OCI-M1 (cell line): Measurements from ENCODE around the gene TPT1.

ENCODE experiments used
- DNase-seq: peaks from one replicate; lab custom pipeline; 2025; lab: John Stamatoyannopoulos, UW

The TPT1 gene

DNA sequence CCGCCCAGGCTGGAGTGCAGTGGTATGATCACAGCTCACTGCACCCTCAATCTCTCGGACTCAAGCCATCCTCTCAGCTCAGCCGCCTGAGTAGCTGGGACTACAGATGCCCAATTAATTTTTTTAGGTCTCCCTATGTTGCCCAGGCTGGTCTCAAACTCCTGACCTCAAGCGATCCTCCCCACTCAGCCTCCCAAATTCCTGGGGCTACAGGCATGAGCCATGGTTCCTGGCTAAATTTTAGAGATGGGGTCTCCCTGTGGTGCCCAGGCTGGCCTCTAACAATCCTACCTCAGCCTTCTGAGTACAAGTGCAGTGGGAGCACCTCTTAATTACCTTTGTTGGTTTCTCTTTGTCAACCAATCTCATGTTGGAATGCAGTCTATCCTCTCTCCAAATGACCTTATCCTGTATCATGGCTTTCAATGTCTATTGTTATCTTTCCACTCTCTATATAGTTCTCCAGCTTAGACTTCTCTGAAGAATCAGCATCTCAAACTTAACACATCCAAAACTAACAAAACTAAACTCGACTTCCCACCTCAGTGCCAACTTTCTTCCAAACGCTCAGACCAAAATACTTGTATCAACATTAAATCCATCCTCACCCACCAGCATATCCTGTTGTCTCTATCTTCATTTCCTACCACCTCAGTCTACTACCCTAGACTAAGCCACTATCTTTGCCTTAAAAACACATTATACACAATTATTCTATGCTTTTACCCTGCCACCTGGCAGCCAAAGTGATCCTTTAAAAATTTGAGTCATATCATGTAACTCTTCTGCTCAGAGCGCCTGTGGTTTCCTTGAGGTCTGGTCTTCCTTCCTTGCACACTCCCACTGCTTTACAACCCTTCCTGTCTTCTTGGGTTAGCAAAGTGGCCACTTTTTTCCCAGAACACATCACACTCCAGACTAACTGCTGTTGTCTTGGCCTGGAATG, 6.7 kb downstream of the TPT1 start:
- DNase-seq, result peak; percentile 54

DNA sequence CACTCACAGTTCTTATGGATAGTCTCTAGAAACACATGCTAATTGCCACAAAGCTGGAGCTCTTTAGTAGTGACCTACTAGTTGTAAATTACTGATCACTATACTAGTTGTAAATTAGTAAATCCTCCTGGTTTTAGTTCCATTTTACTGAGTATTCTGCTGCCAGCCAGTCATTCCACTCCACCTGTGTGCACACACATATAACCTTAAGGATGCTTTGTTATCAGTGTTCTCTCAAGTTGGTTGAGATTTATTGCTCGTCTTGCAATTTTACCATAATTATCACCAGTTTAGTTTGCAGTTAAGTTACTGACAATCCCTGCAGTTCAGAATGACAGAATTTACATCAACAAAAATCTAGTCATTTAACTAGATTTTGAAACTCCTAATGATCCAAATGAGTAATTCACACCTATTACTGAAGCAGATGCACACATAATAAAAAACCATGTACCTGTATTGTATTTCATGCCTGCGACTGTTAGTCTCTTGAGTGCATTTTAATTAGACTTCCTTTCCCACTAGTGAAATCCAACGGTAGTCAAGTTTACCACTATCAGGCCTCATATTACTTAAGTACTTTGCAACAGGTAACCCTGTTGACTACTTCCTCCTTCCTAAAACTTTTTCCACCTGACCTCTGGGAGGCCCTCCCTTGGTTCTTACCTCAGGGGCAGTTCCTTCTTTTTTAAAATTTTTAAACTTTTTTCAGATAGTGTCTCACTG, 7.6 kb downstream of the TPT1 start:
- DNase-seq, result no peak

GRCh38 chr13:45332831-45333219, 8.2 kb downstream of the TPT1 start:
- no peak for DNase-seq

- peak; percentile 29 for DNase-seq
Observed at GRCh38 chr13:45332036-45332830, 8.8 kb downstream of the TPT1 start.

GRCh38 chr13:45331692-45332035, 9.3 kb downstream of the TPT1 start:
- peak; percentile 48 for DNase-seq

GRCh38 chr13:45331123-45331619, 9.8 kb downstream of the TPT1 start:
- peak; percentile 40 for DNase-seq

- no peak for DNase-seq
Observed at GRCh38 chr13:45328661-45329111, 12.3 kb downstream of the TPT1 start.

- no peak for DNase-seq
Observed at GRCh38 chr13:45327253-45327955, 13.6 kb downstream of the TPT1 start.

DNA sequence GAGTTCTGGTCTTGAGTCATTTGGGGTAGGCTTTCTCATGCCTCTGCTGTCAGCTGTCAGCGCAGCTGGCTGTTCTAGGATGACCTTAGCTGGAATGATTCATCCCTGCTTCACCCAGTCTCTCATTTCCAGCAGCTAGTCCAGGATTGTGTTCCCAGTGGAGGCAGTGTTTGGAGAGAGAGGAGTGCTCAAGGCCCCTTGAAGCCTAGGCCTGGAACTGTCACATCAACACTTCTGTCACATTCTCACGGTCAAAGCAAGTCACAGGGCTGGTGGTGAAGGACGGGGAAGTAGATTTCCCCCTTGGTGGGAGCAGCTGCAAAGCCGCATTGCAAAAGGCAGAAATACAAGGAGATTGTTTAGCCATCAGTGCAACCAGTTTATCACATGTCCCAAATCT, 15.2 kb downstream of the TPT1 start:
- DNase-seq, result no peak

- peak; percentile 63 for DNase-seq
Observed at GRCh38 chr13:45320876-45321629, 19.9 kb downstream of the TPT1 start.

DNA sequence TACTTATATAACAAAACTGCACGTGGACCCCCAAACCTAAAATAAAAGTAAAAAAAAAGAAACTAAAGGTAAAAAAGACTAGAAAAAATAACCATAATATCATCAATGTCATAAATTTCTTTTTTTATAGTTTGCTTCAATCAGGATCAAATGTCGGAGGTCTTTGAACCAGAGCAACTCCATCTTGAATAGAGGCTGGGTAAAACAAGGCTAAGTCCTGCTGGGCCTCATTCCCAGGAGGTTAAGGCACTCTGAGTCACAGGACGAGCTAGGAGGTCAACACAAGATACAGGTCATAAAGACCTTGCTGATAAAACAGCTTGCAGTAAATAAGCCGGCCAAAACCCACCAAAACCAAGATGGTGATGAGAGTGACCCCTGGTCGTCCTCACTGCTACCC, 24.0 kb downstream of the TPT1 start:
- DNase-seq, result no peak

DNA sequence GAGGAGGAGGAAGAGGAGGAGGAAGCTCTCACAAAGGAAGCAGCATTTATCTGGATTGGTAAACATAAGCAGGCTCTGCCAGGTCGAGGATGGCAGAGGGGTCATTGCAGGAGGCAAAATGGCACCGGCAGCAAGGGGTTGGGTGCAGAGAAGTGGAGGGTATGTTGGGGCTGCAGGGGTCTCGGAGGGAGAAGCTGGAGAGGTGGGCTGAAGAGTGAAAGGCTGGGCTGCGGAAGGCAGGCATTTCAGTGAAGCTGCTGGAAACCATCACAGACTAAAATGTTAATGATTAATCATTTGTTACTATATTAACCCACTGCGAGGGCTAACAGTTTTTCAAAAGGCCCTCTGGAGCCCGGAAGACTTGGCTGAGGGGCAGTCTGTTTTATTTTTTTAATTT, 24.6 kb downstream of the TPT1 start:
- DNase-seq, result no peak

- no peak for DNase-seq
Observed at GRCh38 chr13:45315520-45316167, 25.3 kb downstream of the TPT1 start.

DNA sequence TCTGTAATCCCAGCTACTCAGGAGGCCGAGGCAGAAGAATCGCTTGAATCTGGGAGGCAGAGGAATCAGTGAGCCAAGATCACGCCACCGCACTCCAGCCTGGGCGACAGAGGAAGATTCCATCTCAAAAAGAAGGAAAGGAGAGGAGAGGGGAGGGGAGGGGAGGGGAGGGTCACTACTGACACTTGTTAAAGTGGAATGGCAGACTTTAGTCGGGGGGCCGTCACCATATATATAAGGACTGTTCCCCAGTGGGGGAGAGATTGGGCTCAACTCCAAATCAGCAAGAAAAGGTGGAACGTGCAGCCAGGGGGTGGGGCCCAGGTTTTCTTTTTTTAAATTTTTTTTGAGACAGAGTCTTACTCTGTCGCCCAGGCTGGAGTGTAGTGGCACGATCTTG, 26.2 kb downstream of the TPT1 start:
- no peak for DNase-seq

DNA sequence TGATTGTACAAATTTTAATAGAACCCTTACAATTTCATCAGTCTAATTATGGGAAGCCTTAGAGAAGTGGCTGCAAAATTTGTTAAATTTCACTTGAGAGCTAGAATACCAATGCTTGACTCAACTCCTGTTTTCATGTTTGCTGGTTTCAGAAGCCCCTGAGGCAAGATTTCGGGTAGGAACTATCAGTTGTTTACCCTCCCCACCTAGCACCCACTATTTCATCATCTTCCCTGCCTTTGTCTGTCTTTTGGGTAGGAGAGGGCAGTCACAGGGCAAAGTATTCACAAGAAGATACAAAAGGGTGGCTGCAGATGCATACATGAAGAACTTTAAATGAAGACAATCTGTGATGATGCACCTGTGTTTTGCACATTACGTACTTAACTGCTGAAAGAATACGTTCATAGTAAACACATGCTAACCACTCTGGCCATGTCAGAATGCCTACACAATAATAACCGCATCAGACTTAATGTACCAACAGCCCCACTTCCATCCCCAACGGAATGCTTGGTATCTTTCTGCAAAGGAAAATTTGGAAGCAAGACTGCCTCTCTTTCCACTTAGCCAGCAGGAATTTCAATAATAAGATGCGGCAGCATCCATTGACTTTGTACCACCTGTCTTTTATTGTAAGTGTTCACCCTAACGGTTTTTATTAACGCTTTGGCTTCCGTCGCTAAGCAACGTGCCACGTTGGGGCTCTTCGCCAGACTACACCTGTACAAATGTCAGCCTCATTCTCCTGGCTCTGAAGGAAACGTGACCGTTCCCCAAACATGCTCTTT, 30.4 kb downstream of the TPT1 start:
- no peak for DNase-seq

DNA sequence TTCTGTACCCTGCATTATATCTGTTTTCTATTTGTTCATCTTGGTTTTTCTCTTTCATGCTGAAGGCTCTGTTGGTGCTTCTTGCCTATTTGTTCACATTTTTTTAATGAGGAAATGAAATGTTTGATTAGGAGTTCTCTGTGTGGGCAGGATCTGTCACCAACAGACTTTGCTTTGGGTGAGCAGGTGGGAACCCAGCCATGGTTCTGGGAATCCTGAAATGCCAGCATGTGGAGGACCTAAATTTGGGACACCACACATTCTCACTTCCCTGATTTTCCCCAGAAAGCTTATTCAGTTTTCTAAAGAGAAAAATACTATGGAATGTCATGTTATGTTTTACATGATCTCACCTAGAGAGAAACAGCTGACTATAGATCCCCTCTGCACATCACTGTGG, 34.0 kb downstream of the TPT1 start:
- DNase-seq, result no peak

DNA sequence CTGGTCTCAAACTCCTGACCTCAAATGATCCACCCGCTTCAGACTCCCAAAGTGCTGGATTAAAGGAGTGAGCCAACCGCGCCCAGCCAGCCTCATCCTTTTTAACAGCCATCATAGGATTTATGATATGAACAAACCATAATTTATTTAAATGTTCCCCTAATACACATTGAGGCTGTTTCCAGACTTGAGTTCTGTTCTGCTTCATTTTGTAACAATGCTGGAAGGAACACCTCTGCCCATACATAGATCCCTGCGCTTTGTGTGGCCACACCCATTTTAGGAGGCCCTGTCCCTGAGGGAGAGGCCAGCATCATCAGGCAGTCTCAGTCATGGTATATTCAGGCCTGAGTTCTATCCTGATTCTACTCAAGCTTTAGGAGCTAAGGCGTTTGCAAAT, 35.9 kb downstream of the TPT1 start:
- no peak for DNase-seq

DNA sequence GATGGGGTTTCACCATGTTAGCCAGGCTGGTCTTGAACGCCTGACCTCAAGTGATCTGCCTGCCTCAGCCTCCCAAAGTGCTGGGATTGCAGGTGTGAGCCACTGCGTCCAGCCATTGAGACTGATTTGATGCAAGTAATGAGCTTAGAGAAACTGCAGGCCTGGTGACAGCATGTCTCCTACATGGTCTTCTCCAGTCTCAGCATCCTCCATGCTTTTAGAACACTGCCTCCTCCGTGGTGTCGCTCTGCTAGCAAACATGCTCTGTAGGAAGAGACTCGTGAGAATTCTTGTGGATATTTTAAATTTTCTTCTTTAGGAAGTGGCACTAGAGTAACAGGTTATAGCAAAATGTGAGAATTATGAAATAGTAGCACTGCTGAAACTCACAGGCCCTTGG, 37.1 kb downstream of the TPT1 start:
- no peak for DNase-seq

DNA sequence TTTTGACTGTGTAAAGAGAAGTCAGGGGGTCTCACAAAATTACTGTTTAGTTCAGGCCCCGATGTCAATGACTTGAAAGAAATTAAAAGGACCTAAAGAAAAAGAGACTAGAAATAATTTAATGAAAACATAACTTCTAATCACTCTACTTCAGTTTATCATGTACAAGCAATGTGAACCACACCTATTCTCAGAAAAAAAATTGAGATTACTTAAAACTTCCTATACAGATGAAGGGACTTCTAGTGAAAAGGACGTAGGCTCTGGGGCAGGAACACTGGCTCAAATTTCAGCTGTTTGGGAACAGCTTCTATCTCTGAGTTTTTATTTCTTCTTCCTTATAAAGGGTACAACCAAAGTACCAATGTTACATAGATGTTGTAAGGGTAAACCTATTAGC, 38.0 kb downstream of the TPT1 start:
- DNase-seq, result peak; percentile 26

DNA sequence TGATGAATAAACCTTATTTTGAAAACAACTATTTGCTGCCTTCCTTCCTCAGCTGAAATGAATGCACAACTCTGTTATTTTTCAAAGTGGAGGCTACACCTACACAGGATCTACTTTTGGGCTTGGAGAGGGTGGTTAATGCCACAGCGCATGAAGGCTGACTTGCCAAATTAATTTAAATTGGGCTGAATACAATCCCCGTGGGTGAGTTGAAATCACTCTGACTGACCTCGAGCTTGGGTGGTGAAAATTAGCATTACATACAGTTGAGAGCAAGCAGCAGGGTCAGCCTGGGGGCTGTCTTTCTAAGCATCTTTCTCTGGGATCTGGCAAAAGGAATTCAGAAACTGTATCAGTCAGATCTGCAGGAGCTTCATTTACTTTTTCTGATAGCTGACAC, 38.5 kb downstream of the TPT1 start:
- no peak for DNase-seq
